ENCODE results near the gene GLYR1.

The GLYR1 gene

DNA sequence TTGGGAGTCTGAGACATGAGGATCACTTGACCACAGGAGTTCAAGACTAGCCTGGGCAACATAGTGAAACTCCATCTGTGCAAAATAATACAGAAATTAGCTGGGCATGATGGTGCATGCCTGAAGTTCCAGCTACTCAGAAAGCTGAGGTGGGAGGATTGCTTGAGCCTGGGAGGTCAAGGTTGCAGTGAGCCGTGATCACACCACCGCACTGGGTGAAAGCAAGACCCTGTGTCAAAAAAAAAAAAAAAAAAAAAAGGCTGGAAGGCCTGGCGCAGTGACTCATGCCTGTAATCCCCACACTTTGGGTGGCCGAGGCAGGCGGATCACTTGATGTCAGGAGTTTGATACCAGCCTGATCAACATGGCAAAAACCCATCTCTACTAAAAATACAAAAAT is 8.3 kb upstream of the GLYR1 start:
- no peak for DNase-seq
- intact Hi-C loops (cut with DNase I) = no loop called here

DNA sequence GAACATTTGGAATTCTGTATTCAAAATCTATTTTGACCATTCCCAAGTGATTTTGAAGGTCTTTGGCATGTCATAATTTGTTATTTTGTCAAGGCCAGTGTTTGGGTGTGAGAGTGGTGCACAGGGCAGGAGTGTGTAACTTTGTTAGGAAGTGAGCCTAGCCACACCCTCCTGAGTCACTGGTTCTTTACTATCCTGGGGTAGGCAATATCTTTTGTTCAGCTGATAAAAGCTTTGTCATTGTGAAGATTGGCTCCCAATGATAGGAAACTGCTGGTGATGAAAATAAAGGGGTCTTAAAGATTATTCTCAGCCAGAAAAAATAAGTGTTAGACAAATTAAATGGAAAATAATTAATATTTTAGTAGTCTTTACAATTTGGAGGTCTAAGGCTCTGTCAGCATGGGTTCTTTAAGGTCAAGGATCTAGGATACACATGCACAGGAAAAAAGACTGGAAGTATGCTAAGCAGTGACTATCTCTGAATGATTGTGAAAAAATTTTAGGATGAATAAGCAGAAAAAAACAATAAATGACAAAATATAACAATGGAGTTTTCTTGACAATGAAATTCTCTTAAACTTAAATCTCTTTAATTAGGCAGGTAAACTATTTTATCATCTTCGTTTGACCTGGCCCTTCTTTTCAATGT is 5.3 kb upstream of the GLYR1 start:
- no peak for DNase-seq
- intact Hi-C loops (cut with DNase I) = no loop called here

DNA sequence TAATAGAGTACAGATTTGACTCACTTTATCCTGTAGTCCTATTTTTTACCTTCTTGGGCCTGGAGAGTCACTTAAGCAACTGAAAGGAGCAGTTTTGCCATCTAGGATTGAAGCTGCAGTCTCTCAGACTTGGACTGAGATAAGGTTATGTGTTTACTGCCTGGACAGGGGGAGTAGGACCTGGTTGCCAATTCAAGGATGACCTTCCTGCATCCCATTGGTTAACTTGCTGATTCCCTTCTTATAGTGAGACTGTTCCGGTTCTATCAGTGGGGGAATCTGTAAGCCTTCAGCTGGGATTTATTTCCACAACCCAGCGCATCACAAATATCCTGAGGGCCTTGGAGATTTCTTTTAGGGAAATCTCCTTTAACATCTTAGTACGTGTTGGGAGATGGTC is 3.1 kb upstream of the GLYR1 start:
- no peak for DNase-seq
- intact Hi-C loops (cut with DNase I) = no loop called here

DNA sequence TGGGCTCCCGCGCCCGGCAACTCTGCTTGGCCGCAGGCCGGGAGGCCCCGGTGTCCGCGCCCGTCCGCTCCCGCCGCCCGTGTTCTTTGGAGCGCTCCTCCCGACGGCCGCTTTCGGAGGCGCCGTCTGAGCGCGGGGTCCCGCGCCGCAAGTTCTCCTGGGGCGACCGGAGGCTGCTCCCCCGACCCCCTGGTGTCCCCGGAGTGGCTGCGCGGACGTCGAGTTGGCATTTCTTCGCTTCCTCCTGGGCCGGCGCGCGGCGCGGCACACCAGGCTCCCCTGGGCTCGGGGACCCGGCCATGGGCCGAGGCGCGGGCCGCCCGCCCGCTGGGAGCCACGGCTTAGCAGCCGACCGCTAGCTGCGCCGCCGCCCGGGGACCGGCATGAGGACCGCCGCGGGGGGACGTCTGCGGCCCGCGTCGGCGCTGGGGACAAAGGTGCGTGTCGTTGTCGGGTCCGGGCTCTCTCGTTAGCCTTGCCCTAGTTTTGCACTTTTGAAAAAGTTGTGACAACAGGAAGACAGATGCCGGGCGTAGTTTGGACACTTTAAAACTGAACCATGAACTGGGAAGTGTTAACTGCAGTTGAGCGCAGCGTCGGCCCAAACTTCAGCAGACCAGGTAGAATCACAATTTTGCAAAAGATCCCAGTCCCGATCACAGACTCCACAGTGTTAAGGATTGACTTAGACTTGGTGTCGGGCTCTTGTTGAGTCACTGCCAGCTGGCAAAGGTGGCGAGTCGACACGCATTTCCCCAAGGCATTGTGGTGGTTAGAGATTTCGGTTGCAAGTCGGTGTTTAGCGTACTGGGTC is 893 bp upstream of the GLYR1 start:
- peak in 2 of 10 donors; percentile 13 to 19 for DNase-seq
- intact Hi-C loops (cut with DNase I) = loop anchor here (2.0 to 10.0 kb wide), 5 partner anchors 45 to 187 kb away; partner anchors contain the start of genes NAGPA, NUDT16L1, ROGDI and SEC14L5

DNA sequence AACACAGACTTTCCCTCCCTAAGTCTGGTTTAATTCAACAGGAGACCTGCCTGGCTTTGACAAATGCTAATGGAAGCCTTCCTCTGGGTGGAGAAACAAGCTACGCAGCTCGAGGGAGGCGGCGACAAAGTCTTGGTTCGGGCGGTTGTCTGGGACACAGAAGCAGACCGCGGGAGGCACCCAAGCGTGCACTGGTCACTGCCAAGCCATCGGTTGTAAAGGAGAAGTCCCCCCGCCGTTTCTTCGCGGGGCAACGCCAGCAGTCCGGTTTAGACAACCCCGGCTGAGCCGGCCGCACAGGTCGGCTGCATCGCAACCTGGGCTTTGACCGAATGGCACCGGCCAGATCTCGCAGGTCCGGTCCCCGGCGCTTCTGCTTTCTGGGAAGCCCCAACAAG is 586 bp downstream of the GLYR1 start:
- peak; percentile 20 to 93 (median 55) for DNase-seq
- intact Hi-C loops (cut with DNase I) = loop anchor here (2.0 to 10.0 kb wide), 5 partner anchors 44 to 188 kb away; partner anchors contain the start of genes NAGPA, NUDT16L1, ROGDI and SEC14L5

DNA sequence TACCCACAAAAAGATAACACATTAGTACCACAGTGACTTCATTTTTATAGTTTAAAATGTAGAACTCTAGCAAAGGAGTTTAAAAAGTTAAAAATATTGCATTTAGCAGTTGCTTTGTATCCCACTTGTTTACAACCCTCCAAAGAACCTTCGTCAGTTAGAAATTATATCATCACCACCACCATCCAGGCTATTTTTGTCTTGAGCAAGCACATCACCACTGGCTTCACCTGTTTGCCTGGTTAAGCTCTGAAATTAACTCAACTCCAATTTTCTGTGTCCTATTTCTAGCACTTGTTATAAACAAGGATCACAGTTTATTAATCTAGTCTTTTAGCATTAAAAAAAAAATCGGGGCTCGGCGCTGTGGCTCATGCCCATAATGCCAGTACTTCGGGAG is 6.1 kb downstream of the GLYR1 start:
- intact Hi-C loops (cut with DNase I) = loop anchor here (10.0 kb wide), 2 partner anchors 146 to 194 kb away; partner anchors contain the start of genes NAGPA and NUDT16L1
- DNase-seq = no peak

DNA sequence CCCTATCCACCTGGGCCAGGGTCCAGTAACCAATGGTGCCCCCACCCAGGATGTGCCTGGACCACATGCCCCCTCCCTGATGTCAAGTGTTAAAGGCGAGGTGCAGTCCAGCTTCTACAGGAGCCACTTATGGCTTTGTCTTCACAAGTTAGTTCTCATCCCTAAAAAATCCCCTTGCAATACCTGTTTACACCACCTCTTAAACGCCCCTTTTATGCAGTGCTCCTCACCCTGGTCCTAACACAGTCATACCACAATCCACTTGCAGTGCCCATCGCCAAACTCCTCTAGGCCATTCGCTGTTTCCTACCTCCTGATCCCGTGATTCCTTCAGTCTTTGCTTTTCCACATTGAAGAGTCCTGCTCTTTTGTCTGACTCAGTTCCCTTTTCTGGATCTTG is 7.1 kb downstream of the GLYR1 start:
- no peak for DNase-seq
- intact Hi-C loops (cut with DNase I) = loop anchor here (10.0 kb wide), 2 partner anchors 145 to 195 kb away; partner anchors contain the start of genes NAGPA and NUDT16L1

DNA sequence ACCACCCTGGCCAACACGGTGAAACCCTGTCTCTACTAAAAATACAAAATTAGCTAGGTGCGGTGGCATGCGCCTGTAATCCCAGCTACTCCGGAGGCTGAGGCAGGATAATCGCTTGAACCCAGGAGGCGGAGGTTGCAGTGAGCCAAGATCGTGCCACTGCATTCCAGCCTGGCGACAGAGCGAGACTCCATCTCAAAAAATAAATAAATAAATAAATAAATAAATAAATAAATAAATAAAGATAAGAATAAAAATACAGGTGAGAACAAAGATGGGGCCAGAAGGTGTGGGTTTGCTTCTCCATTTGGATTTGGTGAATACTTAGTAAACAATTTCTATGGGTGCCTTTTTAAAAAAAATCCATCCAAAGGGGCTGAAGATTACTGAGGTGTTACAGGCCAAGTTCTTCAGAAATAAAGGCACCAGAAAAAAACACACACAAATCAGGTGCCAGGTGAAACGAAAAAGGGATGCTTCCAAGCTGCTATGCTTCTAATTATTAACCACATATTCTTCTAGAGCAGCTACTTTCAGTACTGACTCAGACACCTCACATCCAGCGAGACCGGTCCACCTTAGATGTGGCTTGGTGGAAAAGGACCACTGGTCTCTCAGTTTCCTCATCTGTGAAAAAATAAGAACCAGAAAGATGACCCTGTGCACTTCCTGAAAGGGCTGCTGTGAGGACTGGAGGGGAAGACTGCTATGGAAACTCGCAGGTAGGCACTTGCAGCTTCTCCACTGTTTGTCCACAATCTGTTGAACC is 9.2 kb downstream of the GLYR1 start:
- no peak for DNase-seq
- intact Hi-C loops (cut with DNase I) = no loop called here

DNA sequence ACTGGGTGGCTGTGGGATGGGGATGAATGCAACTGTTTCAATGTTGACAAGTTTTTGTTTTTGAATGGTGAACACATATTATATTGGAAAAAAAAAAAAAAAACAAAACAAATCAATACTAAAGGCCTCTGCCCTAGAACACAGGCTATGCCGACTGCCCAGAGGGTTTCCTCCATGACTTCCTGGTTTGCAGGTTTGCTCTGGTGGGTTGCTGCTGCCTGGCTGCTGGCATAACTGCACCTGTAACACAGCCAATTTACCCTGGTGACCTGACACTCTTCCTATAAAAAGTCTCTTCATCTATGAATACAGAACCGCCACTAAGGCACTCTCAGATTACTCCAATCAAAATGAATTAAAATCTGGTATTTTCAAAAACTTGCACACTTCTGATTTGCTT is 10.4 kb downstream of the GLYR1 start:
- intact Hi-C loops (cut with DNase I) = no loop called here

DNA sequence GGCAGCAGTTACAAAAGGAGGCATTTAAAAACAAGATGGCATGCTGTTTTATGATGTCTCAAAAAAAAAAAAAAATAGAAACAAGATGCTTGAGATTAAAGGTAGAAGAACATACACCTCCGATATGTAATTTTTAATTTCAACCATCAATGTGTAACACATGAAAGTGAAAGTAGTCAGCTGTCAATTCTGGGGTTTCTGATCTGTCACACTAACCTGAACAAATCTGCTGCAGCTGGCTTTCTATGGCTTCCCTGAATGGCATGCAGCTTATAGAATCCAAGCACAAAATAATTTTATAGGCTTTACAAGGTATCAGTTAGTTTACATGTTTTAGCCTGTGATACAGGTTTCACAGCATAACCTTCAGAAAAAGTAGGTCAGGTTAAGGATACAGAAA is 13.5 kb downstream of the GLYR1 start:
- intact Hi-C loops (cut with DNase I) = no loop called here
- DNase-seq = no peak

More for the DNA sequence above, 10.4 kb downstream of the GLYR1 start:
- DNase-seq = no peak

DNA sequence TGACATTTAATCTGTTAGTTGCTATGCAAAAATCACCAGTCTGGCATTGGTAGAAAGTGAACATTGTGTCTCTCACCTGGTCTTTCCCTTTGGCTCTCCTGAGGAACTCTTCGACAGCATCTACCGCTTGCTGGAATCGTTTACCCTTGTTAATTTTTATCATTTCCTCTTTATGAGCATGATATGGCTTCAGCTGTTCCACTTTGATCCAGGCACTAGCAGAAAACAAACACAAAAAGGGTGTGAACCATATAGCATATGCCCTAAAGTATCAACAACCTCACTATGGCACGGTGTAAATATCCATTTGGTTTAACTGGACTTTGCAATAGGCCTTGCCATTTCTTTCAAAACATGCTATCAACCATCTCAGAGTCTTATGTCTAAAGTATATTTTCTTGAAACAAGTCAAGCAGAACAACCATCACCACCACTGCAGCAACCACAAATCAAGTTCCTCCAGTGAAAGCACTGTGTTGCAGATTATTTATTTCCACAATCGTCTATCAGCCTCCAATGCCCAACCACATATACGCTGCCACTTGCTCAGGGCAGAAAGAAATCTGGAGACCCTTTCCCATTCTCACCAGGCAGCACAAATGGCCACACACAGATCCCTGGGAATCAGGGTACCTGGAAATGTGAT is 14.3 kb downstream of the GLYR1 start:
- intact Hi-C loops (cut with DNase I) = no loop called here
- DNase-seq = no peak

DNA sequence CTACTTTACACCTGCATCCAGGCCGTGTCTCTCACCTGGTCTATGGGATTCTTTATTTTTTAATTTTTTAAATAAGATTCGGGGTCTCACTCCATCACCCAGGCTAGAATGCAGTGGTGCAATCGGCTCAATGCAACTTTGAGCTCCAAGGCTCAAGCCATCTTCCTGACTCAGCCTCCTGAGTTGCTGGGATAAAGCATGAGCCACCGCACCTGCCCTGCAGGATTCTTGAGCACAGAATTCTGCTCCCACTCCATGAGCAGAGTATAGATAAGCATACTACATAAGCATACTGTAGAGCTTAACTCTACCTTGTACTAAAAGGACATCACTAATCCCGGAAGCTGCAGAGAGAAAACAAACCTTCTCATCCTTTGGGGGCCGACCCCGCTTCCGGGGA is 15.5 kb downstream of the GLYR1 start:
- DNase-seq = no peak
- intact Hi-C loops (cut with DNase I) = no loop called here

DNA sequence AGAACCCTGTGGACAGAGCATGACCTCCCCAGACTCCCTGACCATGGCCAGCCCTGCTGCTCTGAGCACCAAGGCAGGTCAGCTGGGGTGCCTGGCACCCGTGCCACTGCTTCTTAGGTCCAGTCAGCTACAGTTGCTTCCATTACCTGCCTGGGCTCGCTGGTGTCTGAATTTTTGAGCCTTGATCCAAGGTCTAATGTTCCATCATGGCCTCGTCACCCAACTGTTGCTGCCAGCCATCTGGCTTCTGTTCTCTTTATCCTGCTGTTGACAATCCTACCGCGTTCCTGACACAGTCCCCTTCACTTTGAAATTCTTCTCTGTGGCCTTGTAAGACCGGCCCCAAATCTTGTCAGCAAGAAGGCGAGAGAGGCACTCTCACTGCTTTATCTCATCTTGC is 16.7 kb downstream of the GLYR1 start:
- DNase-seq = no peak
- intact Hi-C loops (cut with DNase I) = no loop called here

DNA sequence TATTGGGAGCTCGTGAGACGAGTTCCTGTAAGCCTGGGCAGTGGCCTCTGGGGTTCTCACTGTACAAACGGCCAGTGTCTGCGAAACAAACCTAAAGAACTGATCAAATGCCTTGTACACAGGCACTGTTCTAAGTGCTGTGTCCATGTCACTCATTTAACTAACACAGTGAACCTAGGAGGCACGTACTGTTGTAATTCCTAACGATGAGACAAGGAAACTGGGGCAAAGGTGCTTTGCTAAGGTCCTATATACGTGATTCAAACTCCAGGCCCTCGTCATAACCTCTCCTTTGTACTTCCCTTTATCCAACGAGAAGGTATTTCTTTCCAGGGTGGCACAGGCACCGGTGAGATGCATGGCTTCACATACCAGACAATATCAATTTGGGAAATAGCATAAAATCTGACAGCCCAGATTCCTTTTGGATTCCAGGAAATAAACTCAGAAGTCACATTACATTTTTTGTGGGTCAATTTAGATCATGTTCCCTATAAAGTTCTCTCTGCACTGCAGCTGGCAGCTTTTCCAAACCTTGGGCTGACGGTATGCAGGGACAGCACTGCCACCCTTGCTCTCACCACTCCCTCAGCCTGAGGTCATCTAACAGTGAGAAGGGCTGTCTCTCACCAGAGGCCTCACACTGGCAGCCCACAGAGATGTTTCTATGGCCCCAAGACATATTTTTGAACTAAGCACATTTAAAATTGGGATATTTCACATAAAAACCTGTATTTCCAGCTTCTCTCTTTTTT is 18.3 kb downstream of the GLYR1 start:
- DNase-seq = no peak
- intact Hi-C loops (cut with DNase I) = no loop called here

DNA sequence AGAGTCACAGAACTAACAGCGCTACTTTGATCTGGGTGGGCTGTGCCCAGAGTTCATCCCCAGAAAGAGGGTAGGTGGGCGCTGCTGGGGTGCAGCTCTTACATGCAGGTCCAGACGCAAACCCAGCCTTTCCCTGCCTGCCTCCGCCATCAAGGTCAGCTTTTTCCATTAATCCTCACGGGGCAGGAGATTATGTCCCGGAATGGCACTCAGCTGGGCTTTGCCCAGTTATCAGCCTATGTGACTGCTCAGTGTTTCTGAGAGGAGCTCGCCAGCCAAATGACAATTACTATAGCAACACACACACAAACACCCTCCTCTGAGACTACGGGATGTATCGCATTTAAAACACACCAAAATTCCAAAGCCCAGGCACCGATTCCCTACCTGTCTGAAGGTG is 20.1 kb downstream of the GLYR1 start:
- DNase-seq = no peak
- intact Hi-C loops (cut with DNase I) = no loop called here

DNA sequence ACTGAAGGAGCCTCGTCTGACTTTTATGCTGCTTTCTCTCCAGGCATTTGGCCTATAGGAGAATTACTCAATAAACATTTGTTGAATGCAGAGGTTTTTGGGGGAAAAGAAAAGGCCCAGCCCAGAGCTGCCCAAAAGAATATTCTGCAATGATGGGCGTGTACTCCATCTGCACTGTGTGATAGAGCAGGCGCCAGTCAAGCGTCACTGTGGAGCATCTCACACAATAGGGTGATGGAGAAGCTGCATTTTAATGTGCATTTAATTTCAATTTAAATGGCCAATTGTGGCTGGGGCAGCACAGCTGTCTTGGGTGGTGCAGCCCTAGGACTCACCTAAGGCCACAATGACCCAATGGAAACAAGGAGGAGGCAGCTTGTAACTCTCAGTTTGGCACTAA is 20.6 kb downstream of the GLYR1 start:
- DNase-seq = peak in 1 of 10 donors; percentile 21
- intact Hi-C loops (cut with DNase I) = no loop called here

DNA sequence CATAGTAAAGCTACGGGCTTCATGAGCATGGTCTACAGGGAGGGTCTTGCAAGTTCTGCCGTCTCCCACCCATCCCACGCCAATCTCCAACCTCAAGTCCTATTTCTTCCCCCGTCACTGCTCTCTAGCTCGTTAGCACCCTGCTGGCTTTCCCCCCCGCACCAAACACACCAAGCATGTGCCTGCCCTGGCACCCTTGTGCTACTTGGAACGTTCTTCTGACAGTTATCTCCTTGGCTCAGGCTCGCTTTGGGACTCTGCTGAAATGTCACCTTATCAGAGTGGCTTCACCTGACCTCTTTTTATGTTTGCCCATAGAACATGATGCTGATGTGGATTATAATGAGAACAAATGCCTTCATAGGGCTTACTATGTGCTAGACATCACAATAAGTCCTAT is 21.9 kb downstream of the GLYR1 start:
- no peak for DNase-seq
- intact Hi-C loops (cut with DNase I) = no loop called here

DNA sequence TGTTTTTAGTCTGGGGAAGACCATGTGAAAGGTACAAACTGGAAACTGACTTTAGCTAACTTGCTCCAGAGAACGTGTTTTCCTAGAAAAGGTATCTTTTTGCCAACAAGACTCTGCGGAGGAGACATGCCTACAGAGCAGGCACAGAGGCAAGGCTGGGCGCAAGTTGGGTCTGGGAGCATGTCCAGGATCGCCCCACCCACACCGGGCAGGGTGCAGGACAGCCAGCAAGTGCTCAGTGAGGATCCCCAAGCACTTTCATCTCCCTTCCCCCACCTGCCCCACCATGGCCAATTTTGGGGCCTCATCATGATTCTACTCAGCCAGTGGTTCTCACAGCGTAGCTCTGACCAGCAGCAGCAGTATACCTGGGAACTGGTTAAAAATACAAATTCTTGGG is 26.4 kb downstream of the GLYR1 start:
- DNase-seq = peak in 1 of 10 donors; percentile 81
- intact Hi-C loops (cut with DNase I) = no loop called here

DNA sequence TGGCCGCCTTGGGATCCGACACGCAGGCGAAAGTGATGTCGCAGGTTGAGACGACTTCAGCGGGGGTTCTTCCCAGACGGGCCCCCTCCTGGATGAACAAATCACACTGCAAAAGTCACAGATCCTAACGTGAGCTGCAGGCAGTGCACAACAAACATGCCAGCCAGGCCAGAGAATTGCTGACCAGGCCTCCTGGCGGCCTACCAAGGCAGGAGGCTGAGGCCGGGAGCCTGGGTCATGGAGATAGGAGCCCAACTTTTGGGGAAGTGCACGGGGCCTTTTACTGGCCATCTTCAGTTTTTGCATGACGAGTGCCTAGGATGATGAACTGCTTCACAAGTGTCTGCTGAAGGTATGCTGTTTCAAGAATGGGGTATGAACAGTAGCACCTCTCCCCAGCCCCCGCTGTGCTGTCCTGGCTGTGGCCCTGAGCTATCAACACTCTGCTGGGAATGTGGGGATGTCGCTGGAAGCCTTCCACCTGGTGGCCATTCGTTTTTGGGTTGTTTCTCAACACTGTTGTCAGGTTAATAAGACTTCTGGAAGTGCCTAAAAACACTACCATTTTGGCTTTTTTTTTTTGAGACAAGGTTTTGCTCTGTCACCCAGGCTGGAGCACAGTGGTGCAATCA is 32.4 kb downstream of the GLYR1 start:
- intact Hi-C loops (cut with DNase I) = no loop called here

More for the DNA sequence above, 32.4 kb downstream of the GLYR1 start:
- peak in 2 of 10 donors; percentile 30 to 67 for DNase-seq
